ENCODE data around the gene CD2AP.

- TF ChIP-seq GLIS3 (CRISPR knock-in tag; IDR thresholded peaks at IDR 0.05) = no peak
- no peak for TF ChIP-seq ZFP3 (CRISPR knock-in tag; IDR thresholded peaks at IDR 0.05)
- no peak for TF ChIP-seq RARB (CRISPR knock-in tag; IDR thresholded peaks at IDR 0.05)
- no peak for TF ChIP-seq ZNF8 (CRISPR knock-in tag; IDR thresholded peaks at IDR 0.05)
- no peak for TF ChIP-seq CSDC2 (CRISPR knock-in tag; IDR thresholded peaks at IDR 0.05)
- TF ChIP-seq SNAI2 (CRISPR knock-in tag; IDR thresholded peaks at IDR 0.05) = no peak
- TF ChIP-seq TOX (CRISPR knock-in tag; IDR thresholded peaks at IDR 0.05; ENCODE audit: borderline replicate concordance) = no peak
- no peak for TF ChIP-seq ZC3H10 (CRISPR knock-in tag; IDR thresholded peaks at IDR 0.05)
- no peak for TF ChIP-seq BACH2 (CRISPR knock-in tag; IDR thresholded peaks at IDR 0.05; ENCODE audit: borderline replicate concordance)
- no peak for TF ChIP-seq PATZ1 (CRISPR knock-in tag; IDR thresholded peaks at IDR 0.05; ENCODE audit: borderline replicate concordance)
- TF ChIP-seq PPARA (CRISPR knock-in tag; IDR thresholded peaks at IDR 0.05; ENCODE audit: borderline replicate concordance) = no peak
- no peak for TF ChIP-seq CSRNP3 (CRISPR knock-in tag; IDR thresholded peaks at IDR 0.05)
- TF ChIP-seq POU6F1 (CRISPR knock-in tag; IDR thresholded peaks at IDR 0.05; ENCODE audit: borderline replicate concordance, low read depth) = no peak
Observed at GRCh38 chr6:47527274-47527673, 49.7 kb downstream of the CD2AP start.

Data from SK-N-SH treated with all-trans-retinoic acid at 6 μM for 48 hours (cell line).